CD4-positive, CD25-positive, alpha-beta regulatory T cell (primary cell): ENCODE results near the gene CGB8. TPM values are rescaled to one million over a fixed set of nuclear protein-coding genes. Genes with fewer than 3 reads are reported as not detected.
"Not testable (repeated sequence)": the region's sequence is repeated elsewhere in the genome, so short reads cannot be mapped to it uniquely, and the experiment has no call there.

Experiments used
- ATAC-seq, 2 donors: fragments of 150-1000 bp; cut with Tn5 transposase; one replicate each; pipeline ENCODE4 v1.10.0; 2021; ENCODE audit warnings: low read depth in 2 of 2, moderate number of reproducible peaks in 2 of 2, moderate library complexity in 1 of 2
- DNase-seq, 3 donors: peaks; one replicate each; pipeline versions ENCODE4 v3.0.0 to v3.0.0-alpha.2; 2012 to 2022; ENCODE audit warnings: mixed read lengths in 1 of 3
- H3K27ac ChIP-seq: one replicate; pipeline ENCODE4 v1.7.0; 2013; ENCODE audit warnings: mild to moderate bottlenecking, low read length; ENCODE audit not compliant: insufficient read depth, poor library complexity, severe bottlenecking
- H3K27me3 ChIP-seq: one replicate; pipeline ENCODE4 v1.7.0; 2013; ENCODE audit warnings: low read length; ENCODE audit not compliant: control insufficient read depth, insufficient read depth
- H3K36me3 ChIP-seq: one replicate; pipeline ENCODE4 v1.7.0; 2013; ENCODE audit warnings: mild to moderate bottlenecking, low read length, moderate library complexity; ENCODE audit not compliant: control insufficient read depth, insufficient read depth
- H3K4me1 ChIP-seq: 2 replicates; pipeline ENCODE4 v1.7.0; 2013; ENCODE audit warnings: mild to moderate bottlenecking, low read length; ENCODE audit not compliant: insufficient read depth, control insufficient read depth, poor library complexity, severe bottlenecking
- H3K4me3 ChIP-seq: one replicate; pipeline ENCODE4 v1.7.0; 2013; ENCODE audit warnings: low read depth, mild to moderate bottlenecking, low read length, moderate library complexity
- H3K9me3 ChIP-seq, 2 experiments: 1 replicate in 1 of 2; 2 replicates in 1 of 2; pipeline ENCODE4 v1.7.0; 2013; ENCODE audit warnings: low read length in 2 of 2, mild to moderate bottlenecking in 1 of 2, moderate library complexity in 1 of 2; ENCODE audit not compliant: control insufficient read depth in 2 of 2
- H3K27ac Mint-ChIP-seq, 3 donors: one replicate each; pipeline ENCODE4 v1.8.0; 2020 to 2022; ENCODE audit warnings: mild to moderate bottlenecking in 3 of 3, mixed read lengths in 3 of 3, moderate library complexity in 2 of 3
- H3K27me3 Mint-ChIP-seq: one replicate; pipeline ENCODE4 v1.8.0; 2022; ENCODE audit warnings: mild to moderate bottlenecking, mixed read lengths
- H3K36me3 Mint-ChIP-seq: one replicate; pipeline ENCODE4 v1.8.0; 2020; ENCODE audit warnings: mixed read lengths
- H3K4me1 Mint-ChIP-seq, 4 donors: one replicate each; pipeline ENCODE4 v1.8.0; 2020 to 2022; ENCODE audit warnings: mixed read lengths in 4 of 4, mild to moderate bottlenecking in 1 of 4
- H3K4me3 Mint-ChIP-seq, 4 donors: one replicate each; pipeline ENCODE4 v1.8.0; 2020 to 2022; ENCODE audit warnings: mild to moderate bottlenecking in 4 of 4, mixed read lengths in 4 of 4, moderate library complexity in 3 of 4
- H3K9me3 Mint-ChIP-seq, 7 donors: one replicate each; pipeline ENCODE4 v1.8.0; 2020 to 2022; ENCODE audit warnings: mixed read lengths in 7 of 7, mild to moderate bottlenecking in 3 of 7, moderate library complexity in 2 of 7
- polyA plus RNA-seq, 4 donors: library from polyadenylated mRNA; unstranded; fragments of 300-500 nt; fragmentation: Illumina TruSeq; gene quantifications; one replicate each; pipeline ENCODE4 v1.2.3, GENCODE V29; 2021
- total RNA-seq: library from RNA; stranded (reverse); gene quantifications from one replicate; pipeline ENCODE4 v1.2.3, GENCODE V29; 2022

The CGB8 gene
- total and polyA plus RNA-seq, 5 donors from 2014 or later: not detected

DNA sequence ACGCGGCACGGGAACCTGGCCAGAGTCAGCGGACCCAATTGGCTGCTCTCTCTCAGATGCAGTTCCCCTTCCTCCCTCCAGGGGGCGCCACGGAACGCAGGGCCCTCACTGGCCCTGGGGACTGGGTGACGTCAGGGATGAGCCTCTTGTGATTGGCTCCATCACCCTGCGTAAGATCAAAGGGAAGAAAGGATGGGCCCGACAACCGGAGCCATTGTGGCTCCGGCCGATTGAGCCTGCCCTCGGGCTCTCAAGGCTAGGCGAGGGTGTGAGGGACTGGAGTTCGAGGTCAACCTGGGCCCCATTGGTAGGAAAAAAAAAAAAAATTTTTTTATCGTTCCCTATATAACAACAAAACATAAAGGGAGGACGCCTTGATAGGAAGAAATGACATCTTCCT is 12.1 kb downstream of the CGB8 start, which contains the start of gene CGB1:
Gene CGB1, minus strand, starts transcription at position 81 of the 400 bp plus-strand sequence. CDS start 184 bp downstream, outside the sequence.
- ATAC-seq, H3K27me3 Mint-ChIP-seq, H3K4me1 ChIP-seq, H3K9me3 ChIP-seq, H3K27ac Mint-ChIP-seq, H3K4me3 Mint-ChIP-seq, H3K4me3 ChIP-seq, H3K27me3 ChIP-seq, H3K36me3 ChIP-seq, H3K27ac ChIP-seq, H3K4me1 Mint-ChIP-seq, H3K36me3 Mint-ChIP-seq, H3K9me3 Mint-ChIP-seq, DNase-seq: not testable (repeated sequence)

GRCh38 chr19:49031642-49032301 is 17.1 kb downstream of the CGB8 start, which contains the start of gene CGB2:
Gene CGB2 (plus strand): TSS chr19:49031890. CDS start chr19:49032096, 206 bp downstream.
- not testable (repeated sequence) for H3K27ac ChIP-seq, H3K9me3 Mint-ChIP-seq, H3K4me1 Mint-ChIP-seq, H3K36me3 Mint-ChIP-seq, H3K4me1 ChIP-seq, H3K36me3 ChIP-seq, H3K4me3 Mint-ChIP-seq, H3K27ac Mint-ChIP-seq, H3K27me3 ChIP-seq, H3K4me3 ChIP-seq, H3K9me3 ChIP-seq, ATAC-seq
- H3K27me3 Mint-ChIP-seq: peaks cover 11% of the 10 kb centered on the region
- peak in 2 of 3 donors; percentile 43 to 56 for DNase-seq

DNA sequence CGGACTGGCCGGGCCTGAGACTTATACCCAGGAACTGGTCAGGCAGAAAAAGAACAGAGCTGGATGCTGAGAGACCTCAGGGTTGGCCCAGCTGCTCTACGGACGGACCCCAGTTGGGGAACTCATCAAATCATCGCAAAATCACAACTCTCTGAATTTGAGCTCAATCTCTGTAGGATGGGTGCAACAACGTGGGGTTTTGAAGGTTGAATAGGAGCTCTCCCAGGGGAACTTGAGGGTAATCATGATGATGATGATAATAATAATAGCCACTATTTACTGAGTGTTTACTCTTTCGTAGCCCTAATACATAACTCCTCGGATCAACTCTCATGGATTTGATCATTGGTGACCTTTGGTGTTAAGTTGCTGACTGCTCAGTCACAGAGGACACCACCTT is 18.6 kb downstream of the CGB8 start:
- H3K4me1 ChIP-seq, H3K9me3 Mint-ChIP-seq, H3K4me1 Mint-ChIP-seq, H3K4me3 Mint-ChIP-seq, DNase-seq, H3K27ac ChIP-seq, ATAC-seq, H3K4me3 ChIP-seq, H3K27ac Mint-ChIP-seq, H3K27me3 ChIP-seq, H3K9me3 ChIP-seq, H3K36me3 ChIP-seq, H3K36me3 Mint-ChIP-seq: not testable (repeated sequence)
- peaks cover 11% of the 10 kb centered on the region for H3K27me3 Mint-ChIP-seq

DNA sequence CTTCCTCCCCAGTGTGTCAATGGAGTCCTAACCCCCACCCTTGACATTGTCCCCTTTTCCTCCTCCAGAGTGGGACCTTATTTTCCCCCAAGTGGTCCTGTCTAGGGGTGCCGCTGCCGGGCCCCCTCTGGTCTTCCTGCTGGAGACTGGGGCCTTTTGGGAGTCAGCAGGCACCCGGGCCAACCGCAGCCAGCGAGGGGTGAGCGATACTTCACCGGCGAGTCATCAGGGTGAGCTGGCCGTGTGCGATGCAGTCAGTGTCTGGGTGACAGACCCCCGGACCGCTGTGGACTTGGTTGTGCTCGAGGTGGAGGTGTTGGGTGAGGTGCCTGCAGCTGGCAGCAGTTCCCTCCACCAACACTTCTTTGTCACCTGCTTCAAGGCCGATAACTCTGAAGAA is 19.2 kb downstream of the CGB8 start:
- not testable (repeated sequence) for H3K36me3 Mint-ChIP-seq, ATAC-seq, H3K36me3 ChIP-seq, H3K27ac ChIP-seq, H3K27me3 ChIP-seq, H3K4me3 Mint-ChIP-seq, H3K9me3 ChIP-seq, H3K4me1 Mint-ChIP-seq, H3K27ac Mint-ChIP-seq, DNase-seq, H3K9me3 Mint-ChIP-seq, H3K4me1 ChIP-seq, H3K4me3 ChIP-seq
- peaks cover 11% of the 10 kb centered on the region for H3K27me3 Mint-ChIP-seq

DNA sequence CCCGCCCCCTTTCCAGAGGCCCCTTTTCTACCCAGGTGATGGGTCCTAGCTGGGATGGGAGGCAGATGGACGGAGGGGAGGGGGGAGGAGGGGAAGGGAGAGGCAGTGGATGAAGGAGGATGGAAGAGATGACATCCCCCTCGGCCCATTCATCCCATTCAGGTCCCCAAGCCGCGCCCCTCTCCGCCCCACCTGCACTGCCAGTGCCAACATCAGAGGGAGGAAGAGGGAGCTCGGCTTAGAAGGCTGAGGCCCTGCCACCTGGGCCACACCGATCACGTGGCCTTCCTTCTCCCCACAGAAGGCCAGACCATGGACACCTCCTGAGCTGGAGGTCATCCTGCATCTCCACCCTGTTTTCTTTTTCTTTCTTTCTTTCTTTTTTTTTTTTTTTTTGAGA is 20.2 kb downstream of the CGB8 start:
- ATAC-seq, H3K27ac Mint-ChIP-seq, H3K27ac ChIP-seq, H3K4me3 ChIP-seq, H3K36me3 ChIP-seq, H3K9me3 Mint-ChIP-seq, H3K4me3 Mint-ChIP-seq, DNase-seq, H3K4me1 Mint-ChIP-seq, H3K9me3 ChIP-seq, H3K27me3 ChIP-seq, H3K4me1 ChIP-seq, H3K36me3 Mint-ChIP-seq: not testable (repeated sequence)
- H3K27me3 Mint-ChIP-seq: peaks cover 11% of the 10 kb centered on the region

GRCh38 chr19:49025599-49025998 is 23.3 kb downstream of the CGB8 start:
- not testable (repeated sequence) for H3K27me3 ChIP-seq, DNase-seq, H3K36me3 ChIP-seq, H3K4me3 ChIP-seq, H3K9me3 ChIP-seq, H3K27ac ChIP-seq, H3K9me3 Mint-ChIP-seq, H3K36me3 Mint-ChIP-seq, ATAC-seq, H3K4me1 ChIP-seq, H3K4me3 Mint-ChIP-seq, H3K27ac Mint-ChIP-seq
- H3K27me3 Mint-ChIP-seq: peaks cover 11% of the 10 kb centered on the region
- H3K4me1 Mint-ChIP-seq: peaks cover 7 to 10% (median 8%) of the 10 kb centered on the region in 4 donors

- H3K27me3 Mint-ChIP-seq: peaks cover 11% of the 10 kb centered on the region
- H3K27ac Mint-ChIP-seq, H3K27me3 ChIP-seq, H3K36me3 ChIP-seq, DNase-seq, H3K27ac ChIP-seq, H3K4me3 Mint-ChIP-seq, H3K9me3 ChIP-seq, H3K4me3 ChIP-seq, H3K36me3 Mint-ChIP-seq, H3K9me3 Mint-ChIP-seq, H3K4me1 ChIP-seq, ATAC-seq: not testable (repeated sequence)
- peaks cover 7 to 14% (median 8%) of the 10 kb centered on the region in 4 donors for H3K4me1 Mint-ChIP-seq
These were observed 23.8 kb downstream of the CGB8 start for GRCh38 chr19:49025088-49025487.

DNA sequence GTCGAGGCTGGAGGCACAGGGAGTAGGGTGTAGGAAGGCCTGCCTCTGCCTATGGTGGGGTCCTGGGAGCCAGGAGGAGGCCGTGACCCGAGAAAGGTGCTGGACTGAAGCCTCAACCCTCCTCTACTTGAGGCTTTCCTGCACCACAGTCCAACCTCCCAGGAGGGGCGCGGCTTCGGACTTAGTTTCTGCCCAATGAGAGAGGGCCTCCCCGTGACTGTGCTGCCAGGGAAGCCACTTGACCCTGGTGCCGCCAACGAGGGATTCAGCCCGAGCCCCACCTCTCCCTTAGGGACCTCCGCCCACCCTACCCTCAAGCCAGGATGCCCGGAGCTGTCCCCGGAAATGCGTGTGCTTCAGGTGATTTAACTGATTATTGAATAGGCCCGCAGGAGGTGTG is 24.7 kb downstream of the CGB8 start, which contains the start of gene CGB3:
Gene CGB3, minus strand, starts transcription at position 101 of the 400 bp plus-strand sequence. CDS start 362 bp downstream, outside the sequence.
- not testable (repeated sequence) for H3K27ac Mint-ChIP-seq, H3K27ac ChIP-seq, H3K9me3 ChIP-seq, H3K4me3 ChIP-seq, H3K27me3 ChIP-seq, DNase-seq, H3K4me3 Mint-ChIP-seq, ATAC-seq, H3K36me3 ChIP-seq, H3K36me3 Mint-ChIP-seq, H3K9me3 Mint-ChIP-seq, H3K27me3 Mint-ChIP-seq
- H3K4me1 Mint-ChIP-seq: peaks cover 7 to 21% (median 11%) of the 10 kb centered on the region in 4 donors
- H3K4me1 ChIP-seq: peaks cover 10% of the 10 kb centered on the region
